Stimulated activated CD4-positive, alpha-beta T cell treated with anti-CD3 and anti-CD28 coated beads, Interleukin-15, amount 100 ng/mL, for 48 hours (primary cell): ENCODE data around the gene OR52A5.
A peak's percentile ranks its signal among the peaks of the same experiment; 100 is the strongest.
"Not testable (repeated sequence)": the region's sequence is repeated elsewhere in the genome, so short reads cannot be mapped to it uniquely, and the experiment has no call there.

Experiments
- DNase-seq, 2 donors: peaks; one replicate each; pipeline ENCODE4 v3.0.0-alpha.2; 2020; ENCODE audit warnings: low read depth in 2 of 2

OR52A5 gene

DNA sequence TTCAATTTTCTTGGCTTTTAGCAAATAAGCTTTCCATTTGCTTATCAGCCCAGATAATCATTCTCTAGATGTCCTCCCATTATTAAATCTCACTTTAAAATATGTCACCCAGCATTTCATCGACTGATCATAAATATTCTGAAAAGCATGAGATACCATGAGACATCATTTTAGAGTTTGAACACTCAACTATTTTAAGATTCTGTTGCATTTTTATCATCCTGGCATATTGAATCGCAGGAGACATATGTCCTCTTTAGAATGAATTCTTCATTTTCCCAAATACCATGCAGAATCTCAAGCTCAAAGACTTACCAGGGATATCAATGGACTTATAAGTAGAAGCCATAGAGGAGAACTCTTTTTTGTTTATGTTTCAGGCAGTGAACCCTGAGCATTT, at the start of gene OR52A5:
OR52A5 (minus strand) TSS at position 361 of the 400 bp plus-strand sequence. CDS start 5,714 bp downstream, outside the sequence.
- DNase-seq: no peak

GRCh38 chr11:5178046-5178837, 40.1 kb upstream of the OR52A5 start:
- no peak for DNase-seq

GRCh38 chr11:5174934-5175333, 36.8 kb upstream of the OR52A5 start:
- no peak for DNase-seq

DNA sequence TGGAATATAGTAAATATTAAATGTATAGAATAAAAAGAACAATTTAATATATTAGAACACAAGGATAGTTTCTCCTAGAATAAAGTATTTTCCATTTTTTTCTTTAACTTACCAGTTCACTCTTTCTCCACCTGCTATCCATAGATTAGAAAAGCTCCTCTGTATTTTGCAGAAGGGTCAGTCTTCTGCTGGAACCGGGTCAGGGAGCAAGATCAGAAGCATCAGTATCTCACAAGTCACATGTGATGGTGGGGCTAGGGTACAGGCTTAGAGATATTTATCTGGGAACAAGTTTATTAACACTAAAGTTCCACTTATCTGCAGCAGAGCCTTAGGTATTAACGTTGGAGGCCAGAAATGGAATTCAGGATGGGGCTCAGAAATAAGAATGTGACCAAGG, 33.7 kb upstream of the OR52A5 start:
- no peak for DNase-seq

- not testable (repeated sequence) for DNase-seq
Measured at GRCh38 chr11:5165898-5166297, 27.7 kb upstream of the OR52A5 start.

GRCh38 chr11:5164807-5165206, 26.7 kb upstream of the OR52A5 start:
- DNase-seq: not testable (repeated sequence)

DNA sequence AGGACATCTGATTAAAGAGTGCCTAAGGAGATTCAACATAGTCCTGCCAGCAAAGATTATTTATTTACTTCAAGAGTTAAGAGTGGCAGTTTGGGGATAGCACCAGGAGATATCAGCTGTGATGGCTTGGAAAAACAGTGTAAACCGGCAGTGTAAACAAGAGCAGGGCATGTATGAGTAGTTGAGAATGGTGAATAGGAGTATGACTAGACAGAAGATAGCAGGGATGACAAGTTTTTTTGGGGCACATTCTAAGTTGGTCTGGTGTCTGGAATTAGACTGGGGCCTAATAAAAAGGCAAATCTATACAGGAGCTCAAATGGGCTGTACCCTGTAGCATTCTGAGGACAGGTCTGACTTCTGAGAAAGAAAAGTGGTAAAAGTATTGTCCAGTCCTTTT, 22.9 kb upstream of the OR52A5 start:
- DNase-seq: not testable (repeated sequence)

- DNase-seq: not testable (repeated sequence)
Measured at GRCh38 chr11:5160217-5160616, 22.1 kb upstream of the OR52A5 start.

- DNase-seq: no peak
Measured at GRCh38 chr11:5159806-5160205, 21.6 kb upstream of the OR52A5 start.

DNA sequence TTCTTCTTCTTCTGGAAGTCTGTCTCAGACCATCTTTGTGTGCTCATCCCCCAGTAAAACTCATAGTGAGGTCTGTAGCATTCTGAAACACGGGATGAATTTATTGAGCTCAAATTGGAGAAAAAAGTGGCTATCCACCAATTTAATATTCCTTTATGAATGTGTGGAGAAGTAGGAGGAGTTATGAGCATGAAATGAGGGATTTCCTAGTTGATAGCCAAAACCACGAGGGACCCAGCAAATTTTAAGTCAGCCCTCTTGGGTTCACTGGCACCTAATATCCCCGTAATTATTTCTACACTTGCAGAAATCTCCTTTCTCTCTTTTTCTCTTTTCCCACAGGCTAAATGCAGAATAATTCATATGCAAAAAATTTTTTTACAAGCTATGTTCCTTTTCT, 16.5 kb upstream of the OR52A5 start, which contains the start of gene OR52A1:
OR52A1 (minus strand) TSS at position 101 of the 400 bp plus-strand sequence. CDS start 2,388 bp downstream, outside the sequence.
- DNase-seq: no peak

GRCh38 chr11:5153574-5154431, 15.6 kb upstream of the OR52A5 start:
- no peak for DNase-seq

- no peak for DNase-seq
Measured at GRCh38 chr11:5151713-5152153, 13.6 kb upstream of the OR52A5 start.

DNA sequence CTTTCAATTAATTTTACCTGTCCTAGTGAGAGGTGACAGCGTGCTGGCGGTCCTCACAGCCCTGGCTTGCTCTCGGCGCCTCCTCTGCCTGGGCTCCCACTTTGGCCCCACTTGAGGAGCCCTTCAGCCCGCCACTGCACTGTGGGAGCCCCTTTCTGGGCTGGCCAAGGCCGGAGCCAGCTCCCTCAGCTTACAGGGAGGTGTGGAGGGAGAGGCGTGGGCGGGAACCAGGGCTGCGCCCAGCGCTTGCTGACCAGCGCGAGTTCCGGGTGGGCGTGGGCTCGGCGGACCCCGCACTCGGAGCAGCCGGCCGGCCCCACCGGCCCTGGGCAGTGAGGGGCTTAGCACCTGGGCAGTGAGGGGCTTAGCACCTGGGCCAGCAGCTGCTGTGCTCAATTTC, 6.0 kb upstream of the OR52A5 start:
- not testable (repeated sequence) for DNase-seq

- DNase-seq: no peak
Measured at GRCh38 chr11:5137014-5137413, 1.1 kb downstream of the OR52A5 start.

GRCh38 chr11:5136261-5136660, 1.9 kb downstream of the OR52A5 start:
- DNase-seq: no peak

DNA sequence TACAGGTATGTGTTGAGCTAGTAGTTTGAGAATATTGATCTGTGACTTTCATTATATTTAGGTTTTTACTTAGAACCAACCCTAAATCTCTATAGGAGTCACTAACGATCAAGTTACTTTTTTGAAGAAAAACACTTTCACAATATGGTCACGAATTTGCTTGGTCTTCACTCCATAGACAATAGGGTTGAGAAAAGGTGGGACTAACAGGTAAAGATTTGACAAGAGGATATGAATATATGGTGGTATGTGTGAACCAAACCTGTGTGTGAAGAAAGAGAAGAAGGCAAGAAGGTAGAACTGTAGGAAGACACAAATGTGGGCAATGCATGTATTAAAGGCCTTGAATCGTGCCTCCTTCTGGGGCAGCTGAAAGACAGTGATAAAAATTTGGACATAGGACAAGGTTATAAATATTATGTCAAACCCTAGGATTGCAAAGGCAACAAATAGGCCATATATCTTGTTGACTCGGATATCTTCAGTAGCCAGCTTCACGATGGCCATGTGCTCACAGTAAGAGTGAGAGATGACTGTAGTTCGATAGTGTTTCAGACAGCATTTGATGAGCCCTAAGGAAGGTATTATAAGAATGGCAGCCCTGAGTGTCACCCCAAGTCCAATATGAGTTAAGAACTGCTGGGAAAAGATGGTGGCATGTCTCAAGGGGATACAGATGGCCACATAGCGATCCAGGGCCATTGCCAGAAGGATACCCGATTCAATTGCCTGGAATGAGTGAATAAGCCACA, 6.4 kb downstream of the OR52A5 start:
- DNase-seq: no peak

DNA sequence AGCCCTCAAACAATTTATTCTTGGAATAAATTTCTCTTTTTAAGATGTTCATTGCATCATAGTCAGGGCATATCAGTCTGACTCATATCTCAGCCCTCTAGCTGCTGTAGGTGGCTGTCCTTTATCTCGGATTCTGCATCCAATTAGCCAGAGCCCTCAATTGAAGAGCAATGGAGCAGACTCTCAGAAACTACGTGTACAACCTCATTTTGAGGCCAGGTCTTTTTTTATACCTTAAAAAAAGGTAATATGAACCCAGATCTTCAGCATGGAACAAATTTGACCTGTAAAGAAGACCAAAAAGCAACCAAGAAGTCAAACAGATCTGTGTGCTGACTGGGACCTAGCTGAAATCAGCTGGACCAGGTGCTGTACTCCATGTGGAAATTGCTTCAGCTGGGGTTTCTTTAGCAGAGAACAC, 8.7 kb downstream of the OR52A5 start:
- DNase-seq: no peak

DNA sequence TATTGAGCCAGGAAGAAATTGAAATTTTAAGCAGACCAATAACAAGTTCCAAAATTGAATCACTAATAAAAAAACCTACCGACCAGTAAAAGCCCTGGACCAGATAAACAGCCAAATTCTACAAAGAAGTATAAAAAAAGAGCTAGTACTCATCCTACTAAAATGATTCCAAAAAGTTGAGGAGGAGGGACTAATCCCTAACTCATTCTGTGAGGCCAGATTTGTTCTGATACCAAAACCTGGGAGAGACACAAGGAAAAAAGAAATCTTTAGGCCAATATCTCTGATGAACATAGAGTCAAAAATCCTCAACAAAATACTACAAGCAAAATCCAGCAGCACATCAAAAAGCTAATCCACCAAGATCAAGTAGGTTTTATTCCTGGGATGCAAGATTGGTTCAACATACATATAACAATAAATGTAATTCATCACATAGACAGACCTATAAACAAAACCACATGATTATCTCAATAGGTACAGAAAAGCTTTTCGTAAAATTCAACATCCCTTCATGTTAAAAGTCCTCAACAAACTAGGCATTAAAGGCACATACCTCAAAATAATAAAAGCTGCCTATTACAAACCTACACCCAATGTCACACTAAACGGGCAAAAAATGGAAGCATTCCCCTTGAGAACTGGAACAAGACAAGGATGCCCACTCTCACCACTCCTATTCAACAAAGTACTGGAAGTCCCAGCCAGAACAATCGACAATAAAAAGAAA, 13.1 kb downstream of the OR52A5 start:
- no peak for DNase-seq

DNA sequence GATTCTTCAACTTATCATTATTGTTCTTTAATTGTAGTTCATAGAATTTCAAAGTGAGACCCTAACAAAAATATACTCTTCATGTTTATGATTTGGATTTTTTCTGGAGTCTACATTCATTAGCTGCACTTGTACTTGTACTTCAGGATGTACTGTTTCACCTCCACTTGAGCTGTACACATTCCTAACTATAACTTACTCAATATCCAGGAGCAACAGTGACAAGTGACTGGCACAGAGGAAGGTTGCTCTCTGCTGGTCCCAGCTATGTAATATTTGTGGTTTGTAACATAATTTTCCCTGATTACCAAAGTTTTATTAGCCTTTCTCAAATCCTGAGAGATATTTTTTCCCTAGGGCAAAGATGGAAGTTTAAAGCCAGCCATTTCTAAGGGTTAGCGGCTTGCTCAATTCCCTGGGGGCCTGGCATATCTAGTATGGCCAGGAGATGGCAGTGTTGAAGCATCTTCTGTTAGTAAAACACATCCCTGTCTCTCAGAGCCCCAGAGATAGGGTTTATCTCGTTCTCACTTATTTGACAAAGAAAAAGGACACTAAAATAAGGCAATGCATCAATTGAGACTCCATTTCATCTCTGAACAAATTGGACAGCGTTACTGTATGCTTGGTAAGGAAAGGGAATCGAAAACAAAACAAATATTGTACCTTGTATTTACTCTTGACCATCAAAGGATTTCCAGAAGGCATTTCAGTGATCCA, 14.2 kb downstream of the OR52A5 start:
- peak in 1 of 2 donors; percentile 31 for DNase-seq

DNA sequence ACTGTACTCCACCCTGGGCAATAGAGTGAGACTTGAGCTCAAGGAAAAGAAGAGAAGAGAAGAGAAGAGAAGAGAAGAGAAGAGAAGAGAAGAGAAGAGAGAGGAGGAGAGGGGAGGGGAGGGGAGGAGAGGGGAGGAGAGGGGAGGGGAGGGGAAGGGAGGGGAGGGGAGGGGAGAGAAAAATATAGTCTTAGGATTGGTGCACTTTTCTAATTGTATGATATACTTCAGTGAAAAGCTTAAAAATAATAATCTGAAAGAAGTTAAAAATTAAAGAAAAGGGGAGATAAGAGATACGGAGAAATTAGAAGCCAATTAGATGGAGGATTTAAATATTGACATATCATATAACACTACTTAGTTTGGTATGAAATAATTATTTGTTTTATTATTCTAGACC, 19.3 kb downstream of the OR52A5 start:
- no peak for DNase-seq
